ENCODE data around the gene MTREX. TPM values are rescaled to one million over a fixed set of nuclear protein-coding genes. Genes with fewer than 3 reads are reported as not detected.

Gene MTREX
- total RNA-seq, 2 experiments from 2014 or later, result 50.9 to 54.5 TPM

DNA sequence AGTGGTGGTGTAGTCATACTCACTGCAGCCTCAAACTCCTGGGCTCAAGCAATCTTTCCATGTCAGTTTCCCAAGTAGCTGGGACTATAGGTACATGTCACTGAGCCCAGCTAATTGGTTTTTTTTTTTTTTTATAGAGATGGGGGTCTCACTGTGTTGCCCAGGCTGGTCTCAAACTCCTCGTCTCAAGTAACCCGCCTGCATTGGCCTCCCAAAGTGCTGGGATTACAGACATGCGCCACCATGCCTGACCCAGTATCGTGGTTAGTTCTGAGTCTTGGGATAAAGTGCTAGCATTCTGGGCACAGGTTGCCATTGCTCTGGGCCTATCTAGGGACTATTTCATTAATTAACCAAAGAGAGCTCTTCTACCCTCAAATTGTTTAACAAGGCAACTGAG, 118.7 kb downstream of the MTREX start:
- H3K36me3 Mint-ChIP-seq (ENCODE audit: low read depth), result peaks cover 99% of the 10 kb centered on the region
- peaks cover 6% of the 10 kb centered on the region for H3K9me3 Mint-ChIP-seq
- no peak for DNase-seq
- H3K4me3 ChIP-seq (ENCODE audit: low read length), result no peak overlapping the region
- intact Hi-C loops (cut with DNase I, micrococcal nuclease), result no loop called here
- no peak overlapping the region for H3K4me3 Mint-ChIP-seq
- no peaks in the 10 kb centered on the region for H3K27me3 ChIP-seq (ENCODE audit: control insufficient read depth in 1 of 2, insufficient read depth in 2 of 2, low read length in 2 of 2)
- no peak for ATAC-seq (ENCODE audit: poor library complexity)
- H3K4me1 ChIP-seq (ENCODE audit: insufficient read depth, low read length), result no peaks in the 10 kb centered on the region
- H3K27ac ChIP-seq (ENCODE audit: low read depth in 1 of 2, low read length in 2 of 2), result no peak overlapping the region
- POLR2A ChIA-PET, result no interaction called here
- peaks cover 0 to 12% of the 10 kb centered on the region in 2 experiments for H3K9me3 ChIP-seq (ENCODE audit: control insufficient read depth in 1 of 2, insufficient read depth in 1 of 2, low read length in 2 of 2)
- H3K27me3 Mint-ChIP-seq, result no peaks in the 10 kb centered on the region
- TF ChIP-seq, protein P1, sequence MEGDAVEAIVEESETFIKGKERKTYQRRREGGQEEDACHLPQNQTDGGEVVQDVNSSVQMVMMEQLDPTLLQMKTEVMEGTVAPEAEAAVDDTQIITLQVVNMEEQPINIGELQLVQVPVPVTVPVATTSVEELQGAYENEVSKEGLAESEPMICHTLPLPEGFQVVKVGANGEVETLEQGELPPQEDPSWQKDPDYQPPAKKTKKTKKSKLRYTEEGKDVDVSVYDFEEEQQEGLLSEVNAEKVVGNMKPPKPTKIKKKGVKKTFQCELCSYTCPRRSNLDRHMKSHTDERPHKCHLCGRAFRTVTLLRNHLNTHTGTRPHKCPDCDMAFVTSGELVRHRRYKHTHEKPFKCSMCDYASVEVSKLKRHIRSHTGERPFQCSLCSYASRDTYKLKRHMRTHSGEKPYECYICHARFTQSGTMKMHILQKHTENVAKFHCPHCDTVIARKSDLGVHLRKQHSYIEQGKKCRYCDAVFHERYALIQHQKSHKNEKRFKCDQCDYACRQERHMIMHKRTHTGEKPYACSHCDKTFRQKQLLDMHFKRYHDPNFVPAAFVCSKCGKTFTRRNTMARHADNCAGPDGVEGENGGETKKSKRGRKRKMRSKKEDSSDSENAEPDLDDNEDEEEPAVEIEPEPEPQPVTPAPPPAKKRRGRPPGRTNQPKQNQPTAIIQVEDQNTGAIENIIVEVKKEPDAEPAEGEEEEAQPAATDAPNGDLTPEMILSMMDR (IDR thresholded peaks at IDR 0.05), result no peak
- no peak overlapping the region for H3K27ac Mint-ChIP-seq
- CTCF ChIA-PET, result no interaction called here
- peaks cover 86% of the 10 kb centered on the region for H3K36me3 ChIP-seq (ENCODE audit: insufficient read depth, low read length)
- H3K4me1 Mint-ChIP-seq (ENCODE audit: low read depth), result peaks cover 1% of the 10 kb centered on the region

DNA sequence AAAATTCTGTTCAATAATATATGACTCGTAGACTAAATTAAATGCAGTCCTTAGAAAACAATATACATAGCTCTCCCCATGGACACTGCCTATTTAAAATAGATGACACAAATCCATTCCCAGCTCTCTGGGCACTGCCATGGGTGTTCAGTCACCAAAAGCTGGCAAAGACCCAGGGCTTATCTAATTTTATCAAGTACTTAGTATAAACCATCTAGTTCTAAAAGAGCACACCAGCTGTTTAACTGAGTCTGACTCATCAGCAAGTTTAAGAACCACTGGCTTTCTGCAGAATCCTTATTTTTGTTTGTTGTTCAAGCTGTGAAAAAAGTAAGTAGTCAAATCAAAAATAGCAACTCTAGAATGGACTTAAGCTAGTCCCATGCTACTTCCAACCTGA, 119.4 kb downstream of the MTREX start:
- H3K4me1 ChIP-seq (ENCODE audit: insufficient read depth, low read length), result no peaks in the 10 kb centered on the region
- H3K27ac ChIP-seq (ENCODE audit: low read depth in 1 of 2, low read length in 2 of 2), result no peak overlapping the region
- Mint-ChIP-seq H3K9me3 (peaks cover 6% of the 10 kb centered on the region), H3K4me3 (no peak overlapping the region), H3K27ac (no peak overlapping the region), H3K27me3 (no peaks in the 10 kb centered on the region), H3K4me1 (ENCODE audit: low read depth) (no peaks in the 10 kb centered on the region), H3K36me3 (ENCODE audit: low read depth) (peaks cover 97% of the 10 kb centered on the region)
- DNase-seq, result no peak
- POLR2A ChIA-PET, result no interaction called here
- no peak overlapping the region for H3K4me3 ChIP-seq (ENCODE audit: low read length)
- CTCF ChIA-PET, result interaction anchor here (0.9 kb wide), 1 partner anchor 23 kb away, joined by 3 read pairs; no protein-coding TSS in a partner anchor
- H3K27me3 ChIP-seq (ENCODE audit: control insufficient read depth in 1 of 2, insufficient read depth in 2 of 2, low read length in 2 of 2), result no peaks in the 10 kb centered on the region
- no peak for ATAC-seq (ENCODE audit: poor library complexity)
- intact Hi-C loops (cut with DNase I, micrococcal nuclease), result no loop called here
- H3K36me3 ChIP-seq (ENCODE audit: insufficient read depth, low read length), result peaks cover 82% of the 10 kb centered on the region
- TF ChIP-seq, protein P1 (IDR thresholded peaks at IDR 0.05), result no peak
- H3K9me3 ChIP-seq (ENCODE audit: control insufficient read depth in 1 of 2, insufficient read depth in 1 of 2, low read length in 2 of 2), result peaks cover 5 to 12% of the 10 kb centered on the region in 2 experiments

DNA sequence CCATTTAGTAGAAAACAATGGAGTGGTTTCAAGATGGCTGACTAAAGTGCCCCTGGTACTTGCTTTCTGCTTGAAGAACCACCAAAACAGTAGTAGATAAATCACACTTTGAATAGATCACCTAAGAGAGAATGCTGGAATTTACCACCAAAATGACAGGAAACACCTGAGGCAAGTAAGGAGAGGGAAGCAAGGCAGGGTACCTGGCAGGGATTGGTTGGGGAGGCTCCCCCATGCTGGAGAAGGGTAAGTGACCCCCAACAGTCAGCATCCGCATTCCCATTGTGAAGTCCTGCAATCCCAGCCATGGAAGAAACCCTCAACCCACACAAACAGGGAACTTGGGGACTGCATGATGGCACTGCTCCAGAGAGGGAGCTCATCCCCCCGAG, 121.4 kb downstream of the MTREX start:
- H3K27me3 Mint-ChIP-seq, result no peaks in the 10 kb centered on the region
- ChIA-PET CTCF (no interaction called here), POLR2A (no interaction called here)
- Histone ChIP-seq H3K36me3 (ENCODE audit: insufficient read depth, low read length) (peaks cover 62% of the 10 kb centered on the region), H3K4me1 (ENCODE audit: insufficient read depth, low read length) (no peaks in the 10 kb centered on the region), H3K27ac (ENCODE audit: low read depth in 1 of 2, low read length in 2 of 2) (no peak overlapping the region), H3K4me3 (ENCODE audit: low read length) (no peak overlapping the region), H3K9me3 (ENCODE audit: control insufficient read depth in 1 of 2, insufficient read depth in 1 of 2, low read length in 2 of 2) (peaks cover 20 to 28% of the 10 kb centered on the region in 2 experiments), H3K27me3 (ENCODE audit: control insufficient read depth in 1 of 2, insufficient read depth in 2 of 2, low read length in 2 of 2) (no peaks in the 10 kb centered on the region)
- TF ChIP-seq, protein P1 (IDR thresholded peaks at IDR 0.05), result no peak
- intact Hi-C loops (cut with DNase I, micrococcal nuclease), result no loop called here
- DNase-seq, result no peak
- H3K36me3 Mint-ChIP-seq (ENCODE audit: low read depth), result peaks cover 90% of the 10 kb centered on the region
- no peak overlapping the region for H3K27ac Mint-ChIP-seq
- H3K4me1 Mint-ChIP-seq (ENCODE audit: low read depth), result no peaks in the 10 kb centered on the region
- ATAC-seq (ENCODE audit: poor library complexity), result no peak
- no peak overlapping the region for H3K4me3 Mint-ChIP-seq
- peaks cover 11% of the 10 kb centered on the region for H3K9me3 Mint-ChIP-seq
